Measurements from ENCODE around the gene ARHGAP26.

DNA sequence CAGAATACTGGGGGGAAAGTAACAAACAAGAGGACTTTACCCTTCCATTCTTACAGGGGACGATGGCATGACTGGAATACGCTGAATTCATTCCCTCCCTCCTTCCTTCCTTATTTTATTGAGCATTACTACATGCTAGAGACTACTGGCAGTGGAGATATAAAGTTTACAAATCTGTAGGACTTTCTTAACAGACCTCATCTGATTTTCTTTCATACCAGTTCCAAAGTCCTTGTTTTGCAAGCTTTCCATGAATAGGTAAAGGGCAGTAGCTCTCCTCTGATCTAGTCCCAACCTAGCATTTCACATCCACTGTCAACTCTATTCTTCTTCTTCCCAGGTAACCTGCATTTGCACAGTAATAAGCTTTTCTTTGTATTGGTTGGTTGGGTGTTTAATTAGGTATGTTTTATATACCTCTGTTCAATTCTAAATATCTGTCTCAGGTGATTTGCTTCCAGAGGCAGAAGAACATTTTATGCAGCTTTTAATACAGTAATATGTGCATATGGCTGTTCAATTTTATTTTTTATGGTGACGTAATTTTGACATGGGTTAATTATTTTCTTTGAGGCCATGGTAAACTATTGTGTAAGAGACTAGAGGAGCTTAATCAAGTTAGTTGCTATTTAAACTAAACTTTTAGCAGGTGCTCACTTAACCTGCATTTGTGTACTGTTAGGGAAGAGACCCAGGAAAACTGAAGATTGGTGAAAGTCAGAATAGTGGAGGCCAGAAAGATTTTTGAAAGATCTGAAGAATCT is 150.9 kb downstream of the ARHGAP26 start:
- TF ChIP-seq, protein P1, sequence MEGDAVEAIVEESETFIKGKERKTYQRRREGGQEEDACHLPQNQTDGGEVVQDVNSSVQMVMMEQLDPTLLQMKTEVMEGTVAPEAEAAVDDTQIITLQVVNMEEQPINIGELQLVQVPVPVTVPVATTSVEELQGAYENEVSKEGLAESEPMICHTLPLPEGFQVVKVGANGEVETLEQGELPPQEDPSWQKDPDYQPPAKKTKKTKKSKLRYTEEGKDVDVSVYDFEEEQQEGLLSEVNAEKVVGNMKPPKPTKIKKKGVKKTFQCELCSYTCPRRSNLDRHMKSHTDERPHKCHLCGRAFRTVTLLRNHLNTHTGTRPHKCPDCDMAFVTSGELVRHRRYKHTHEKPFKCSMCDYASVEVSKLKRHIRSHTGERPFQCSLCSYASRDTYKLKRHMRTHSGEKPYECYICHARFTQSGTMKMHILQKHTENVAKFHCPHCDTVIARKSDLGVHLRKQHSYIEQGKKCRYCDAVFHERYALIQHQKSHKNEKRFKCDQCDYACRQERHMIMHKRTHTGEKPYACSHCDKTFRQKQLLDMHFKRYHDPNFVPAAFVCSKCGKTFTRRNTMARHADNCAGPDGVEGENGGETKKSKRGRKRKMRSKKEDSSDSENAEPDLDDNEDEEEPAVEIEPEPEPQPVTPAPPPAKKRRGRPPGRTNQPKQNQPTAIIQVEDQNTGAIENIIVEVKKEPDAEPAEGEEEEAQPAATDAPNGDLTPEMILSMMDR (IDR thresholded peaks at IDR 0.05; ENCODE audit: low read length): no peak
- TF ChIP-seq EZH2 (IDR thresholded peaks at IDR 0.05; ENCODE audit: borderline replicate concordance, low read length): no peak
